MM.1S (cell line): ENCODE results near the gene LMBR1.

Experiments used
- EZH2phosphoT487 ChIP-seq: fragments of 300-600 bp; sonication (generic); IDR thresholded peaks from 2 replicates; pipeline ENCODE4 v1.6.1; 2018; ENCODE audit warnings: antibody characterized with exemption, low read length
- TF ChIP-seq, protein P1 (sequence below): fragments of 300-600 bp; sonication (generic); IDR thresholded peaks from 2 replicates; pipeline ENCODE4 v1.5.1; 2016; ENCODE audit warnings: antibody characterized with exemption, low read length, mixed read lengths

DNA sequence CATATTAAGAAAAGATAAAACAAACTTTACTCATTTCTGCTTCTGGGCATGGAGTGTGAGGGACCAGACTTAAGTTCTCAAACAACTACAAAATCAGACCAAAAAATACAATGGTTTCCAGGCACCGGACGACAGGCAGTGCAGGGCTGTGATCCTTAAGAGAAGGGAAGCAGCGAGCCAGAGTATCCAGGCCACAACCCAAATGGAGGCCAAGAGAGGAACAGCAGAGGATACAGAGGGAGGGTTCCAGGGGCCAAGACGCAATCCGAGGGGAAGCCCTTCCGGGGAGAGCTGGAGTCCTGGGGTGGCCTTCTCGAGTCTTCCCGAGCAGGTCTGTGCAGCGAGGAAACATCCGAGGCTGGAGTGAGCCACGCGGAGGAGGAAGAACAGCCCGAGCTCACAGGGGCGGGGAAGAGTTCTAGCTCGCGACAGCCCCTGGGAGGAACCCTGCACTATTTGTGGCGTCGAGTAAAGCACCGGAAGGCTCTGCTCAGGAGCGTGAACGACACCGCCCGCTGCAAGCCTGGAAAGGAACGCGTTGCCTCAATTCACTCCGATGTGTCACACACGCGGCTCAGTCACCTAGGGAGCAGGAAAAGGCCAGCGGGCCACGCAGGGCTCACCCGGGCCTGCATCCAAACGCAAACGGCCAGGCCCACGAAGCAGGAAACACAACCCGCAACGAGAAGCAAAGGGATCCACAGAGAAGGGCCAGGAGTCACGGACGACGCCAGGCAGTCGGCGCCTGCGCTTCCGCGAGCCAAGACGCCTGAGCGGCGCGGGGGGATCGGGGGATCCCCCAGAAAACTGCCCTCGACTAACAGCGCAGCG is 253.3 kb downstream of the LMBR1 start:
- TF ChIP-seq, protein P1, sequence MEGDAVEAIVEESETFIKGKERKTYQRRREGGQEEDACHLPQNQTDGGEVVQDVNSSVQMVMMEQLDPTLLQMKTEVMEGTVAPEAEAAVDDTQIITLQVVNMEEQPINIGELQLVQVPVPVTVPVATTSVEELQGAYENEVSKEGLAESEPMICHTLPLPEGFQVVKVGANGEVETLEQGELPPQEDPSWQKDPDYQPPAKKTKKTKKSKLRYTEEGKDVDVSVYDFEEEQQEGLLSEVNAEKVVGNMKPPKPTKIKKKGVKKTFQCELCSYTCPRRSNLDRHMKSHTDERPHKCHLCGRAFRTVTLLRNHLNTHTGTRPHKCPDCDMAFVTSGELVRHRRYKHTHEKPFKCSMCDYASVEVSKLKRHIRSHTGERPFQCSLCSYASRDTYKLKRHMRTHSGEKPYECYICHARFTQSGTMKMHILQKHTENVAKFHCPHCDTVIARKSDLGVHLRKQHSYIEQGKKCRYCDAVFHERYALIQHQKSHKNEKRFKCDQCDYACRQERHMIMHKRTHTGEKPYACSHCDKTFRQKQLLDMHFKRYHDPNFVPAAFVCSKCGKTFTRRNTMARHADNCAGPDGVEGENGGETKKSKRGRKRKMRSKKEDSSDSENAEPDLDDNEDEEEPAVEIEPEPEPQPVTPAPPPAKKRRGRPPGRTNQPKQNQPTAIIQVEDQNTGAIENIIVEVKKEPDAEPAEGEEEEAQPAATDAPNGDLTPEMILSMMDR: no peak
- TF ChIP-seq EZH2phosphoT487: no peak
